B cell (primary cell): ENCODE measurements around the gene CLDN11.

Source experiments
- EZH2 ChIP-seq: IDR thresholded peaks from 2 replicates; pipeline ENCODE4 v1.6.1; 2012; ENCODE audit warnings: borderline replicate concordance, low read depth, mild to moderate bottlenecking, moderate library complexity, low read length; ENCODE audit not compliant: insufficient read depth, poor library complexity, severe bottlenecking
- TF ChIP-seq, protein P1 (sequence below): fragments of 200-600 bp; IDR thresholded peaks from one replicate; pipeline ENCODE4 v1.8.0; 2022; ENCODE audit warnings: antibody characterized with exemption, mild to moderate bottlenecking

GRCh38 chr3:170476291-170476690 is 57.6 kb downstream of the CLDN11 start:
- no peak for TF ChIP-seq EZH2
- TF ChIP-seq, protein P1, sequence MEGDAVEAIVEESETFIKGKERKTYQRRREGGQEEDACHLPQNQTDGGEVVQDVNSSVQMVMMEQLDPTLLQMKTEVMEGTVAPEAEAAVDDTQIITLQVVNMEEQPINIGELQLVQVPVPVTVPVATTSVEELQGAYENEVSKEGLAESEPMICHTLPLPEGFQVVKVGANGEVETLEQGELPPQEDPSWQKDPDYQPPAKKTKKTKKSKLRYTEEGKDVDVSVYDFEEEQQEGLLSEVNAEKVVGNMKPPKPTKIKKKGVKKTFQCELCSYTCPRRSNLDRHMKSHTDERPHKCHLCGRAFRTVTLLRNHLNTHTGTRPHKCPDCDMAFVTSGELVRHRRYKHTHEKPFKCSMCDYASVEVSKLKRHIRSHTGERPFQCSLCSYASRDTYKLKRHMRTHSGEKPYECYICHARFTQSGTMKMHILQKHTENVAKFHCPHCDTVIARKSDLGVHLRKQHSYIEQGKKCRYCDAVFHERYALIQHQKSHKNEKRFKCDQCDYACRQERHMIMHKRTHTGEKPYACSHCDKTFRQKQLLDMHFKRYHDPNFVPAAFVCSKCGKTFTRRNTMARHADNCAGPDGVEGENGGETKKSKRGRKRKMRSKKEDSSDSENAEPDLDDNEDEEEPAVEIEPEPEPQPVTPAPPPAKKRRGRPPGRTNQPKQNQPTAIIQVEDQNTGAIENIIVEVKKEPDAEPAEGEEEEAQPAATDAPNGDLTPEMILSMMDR, result no peak
